Raji (cell line): ENCODE measurements around the gene RAB10.

Experiments
- POLR2A ChIP-seq: IDR thresholded peaks from 2 replicates; pipeline ENCODE4 v1.6.1; 2011; ENCODE audit warnings: low read depth, low read length, control low read depth; ENCODE audit not compliant: insufficient read depth

Gene RAB10

DNA sequence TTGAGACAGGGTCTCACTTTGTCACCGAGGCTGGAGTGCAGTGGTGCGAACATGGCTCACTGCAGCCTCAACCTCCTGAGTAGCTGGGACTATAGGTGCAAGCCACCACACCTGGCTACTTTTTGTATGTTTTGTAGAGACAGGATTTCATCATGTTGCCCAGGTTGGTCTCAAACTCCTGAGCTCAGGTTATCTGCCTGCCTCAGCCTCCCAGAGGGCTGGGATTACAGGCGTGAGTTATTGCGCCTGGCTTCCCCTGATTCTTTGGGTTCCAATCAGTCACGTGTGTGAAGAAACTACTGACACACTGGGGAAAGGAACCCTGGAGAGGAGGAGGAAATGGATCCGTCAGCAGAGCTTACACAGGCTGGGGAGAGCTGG lies 22.3 kb upstream of the RAB10 start:
- no peak for TF ChIP-seq POLR2A

- no peak for TF ChIP-seq POLR2A
Observed at GRCh38 chr2:26011990-26012856, 21.7 kb upstream of the RAB10 start.

DNA sequence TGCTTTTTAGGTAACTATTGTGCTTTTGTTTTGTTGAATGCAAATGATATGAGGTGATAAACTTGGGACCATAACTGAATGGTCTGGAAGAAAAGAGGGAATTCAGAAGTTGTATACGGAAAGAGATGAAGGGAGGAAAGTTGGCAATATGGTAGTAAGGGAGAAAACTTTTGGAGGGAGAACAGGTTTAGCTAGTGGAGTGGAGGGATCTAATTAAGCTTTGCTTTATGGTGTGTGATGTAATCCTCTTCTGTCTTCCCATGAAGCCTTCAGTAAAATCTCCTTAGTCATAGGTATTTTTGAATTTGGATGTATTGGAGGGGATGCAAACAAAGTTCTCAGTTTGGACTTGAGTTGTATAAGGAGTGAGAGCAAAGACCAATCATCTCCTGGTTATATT lies 20.2 kb upstream of the RAB10 start:
- no peak for TF ChIP-seq POLR2A

DNA sequence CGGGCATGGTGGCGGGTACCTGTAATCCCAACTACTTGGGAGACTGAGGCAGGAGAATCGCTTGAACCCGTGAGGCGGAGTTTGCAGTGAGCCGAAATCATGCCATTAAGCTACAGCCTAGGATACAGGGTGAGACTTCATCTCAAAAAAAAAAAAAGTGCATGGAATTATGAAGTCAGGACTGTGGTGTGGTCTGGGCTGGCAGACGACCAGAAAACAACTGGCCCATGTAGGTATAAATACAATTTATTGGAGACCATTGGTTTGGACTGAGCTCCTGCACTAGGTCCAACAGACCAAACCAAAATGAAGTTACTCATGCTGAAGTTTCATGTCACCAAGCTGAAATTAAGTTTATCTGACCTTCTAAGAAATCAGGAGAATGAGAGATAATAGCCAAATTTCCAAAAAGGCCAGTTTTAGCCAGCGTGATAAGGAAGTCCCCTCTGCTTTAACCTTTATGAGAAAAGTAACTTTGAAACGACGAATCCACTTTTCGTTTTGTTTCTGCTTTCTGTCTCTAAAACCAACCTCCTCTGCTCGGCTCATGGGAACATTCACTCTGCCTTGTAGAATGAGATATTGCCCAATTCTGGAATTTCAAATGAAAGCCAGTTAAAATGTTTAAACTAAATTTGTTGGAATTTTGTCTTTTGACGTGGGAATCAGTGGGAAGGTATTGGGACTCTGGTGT lies 17.7 kb upstream of the RAB10 start:
- TF ChIP-seq POLR2A: no peak

DNA sequence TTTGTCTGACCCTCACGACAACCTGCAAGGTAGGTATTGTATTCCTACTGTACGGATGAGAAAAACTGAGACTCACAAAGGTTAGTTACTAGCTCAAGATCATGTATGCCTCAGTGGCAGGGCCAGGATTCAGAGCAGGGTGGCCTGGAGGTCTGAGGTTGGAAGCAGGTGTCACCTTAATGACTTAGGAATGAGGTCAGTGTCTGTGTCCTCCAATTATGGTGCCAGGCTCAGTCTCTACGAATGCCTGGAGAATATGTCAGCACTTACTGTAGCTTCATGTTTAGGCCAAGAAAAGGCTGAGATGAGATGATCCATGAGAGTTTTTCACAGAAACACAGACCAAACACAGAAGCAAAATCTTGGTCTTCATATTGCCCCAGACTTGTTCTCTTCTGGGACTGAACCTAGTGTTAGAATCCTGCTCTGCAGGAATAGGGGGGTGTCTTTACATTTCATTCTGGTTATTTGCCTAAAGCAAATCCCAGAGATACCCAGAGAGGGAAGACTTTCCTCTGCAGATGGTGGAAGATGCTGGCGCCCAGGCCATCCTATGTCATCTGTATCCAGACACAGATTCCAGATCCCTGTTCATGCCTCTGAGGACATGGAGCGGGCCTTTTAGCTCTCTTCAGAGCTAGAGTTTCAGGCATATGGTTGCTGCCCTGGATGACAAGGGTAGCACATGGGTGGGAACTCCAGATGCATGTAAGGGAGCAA lies 16.3 kb upstream of the RAB10 start:
- TF ChIP-seq POLR2A: no peak

DNA sequence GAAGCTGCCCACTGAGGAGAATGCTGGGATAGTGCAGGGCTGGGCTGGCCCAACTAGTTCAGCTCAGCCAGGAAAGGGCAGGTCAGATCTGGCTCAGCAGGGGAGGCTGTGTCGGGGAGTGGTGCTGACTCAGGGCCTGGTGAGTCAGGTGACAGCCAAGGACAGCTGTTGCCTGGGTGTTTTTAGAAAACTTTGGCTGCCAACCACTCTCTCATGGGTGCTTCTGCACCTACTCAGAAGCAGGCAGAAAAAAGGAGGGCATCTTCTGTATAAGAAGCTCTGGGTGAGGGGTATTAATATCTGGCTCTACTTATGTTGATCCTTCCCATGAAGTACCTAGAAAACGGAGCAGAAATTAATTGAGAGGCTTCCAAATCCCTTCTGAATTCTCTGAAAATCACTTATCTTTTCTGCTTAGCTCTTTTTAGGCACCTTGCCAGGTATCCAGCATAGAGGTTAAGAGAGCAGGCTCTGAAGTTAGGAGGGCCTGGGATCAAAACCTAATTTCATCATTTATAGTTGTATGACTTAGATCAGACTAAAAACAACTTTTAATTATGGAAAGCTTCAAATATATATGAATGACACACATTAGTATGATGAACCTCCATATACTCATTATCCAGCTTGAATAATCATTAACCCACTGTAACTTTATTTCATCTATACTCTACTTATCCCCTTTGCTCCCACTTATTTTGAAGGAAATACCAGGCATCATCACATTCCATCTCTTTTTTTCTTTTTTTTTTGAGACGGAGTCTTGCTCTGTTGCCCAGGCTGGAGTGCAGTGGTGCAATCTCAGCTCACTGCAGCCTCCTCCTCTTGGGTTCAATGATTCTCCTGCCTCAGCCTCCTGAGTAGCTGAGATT lies 15.5 kb upstream of the RAB10 start:
- TF ChIP-seq POLR2A: no peak

DNA sequence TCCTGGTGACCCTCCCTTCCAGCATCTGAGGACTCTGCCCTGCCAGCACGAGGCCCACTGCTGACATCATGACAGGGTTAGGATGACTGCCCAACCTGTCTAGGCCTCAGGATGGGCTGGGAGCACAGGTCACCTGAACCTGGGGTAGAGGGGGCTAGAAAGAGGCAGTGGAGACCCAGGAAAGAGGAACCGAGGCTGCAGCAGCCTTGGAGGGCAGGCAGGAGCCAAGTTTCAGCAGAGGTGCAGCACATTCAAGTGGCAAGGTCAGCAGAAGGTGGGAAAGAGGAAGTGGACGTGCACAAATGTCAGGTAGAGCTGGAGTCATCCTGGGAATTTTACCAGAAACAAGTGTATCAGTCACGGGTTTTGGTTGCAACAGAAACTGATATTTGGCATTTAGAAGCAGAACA lies 13.6 kb upstream of the RAB10 start:
- TF ChIP-seq POLR2A: no peak

- TF ChIP-seq POLR2A: no peak
Observed at GRCh38 chr2:26024260-26024659, 9.6 kb upstream of the RAB10 start.

GRCh38 chr2:26025509-26025908 lies 8.4 kb upstream of the RAB10 start:
- no peak for TF ChIP-seq POLR2A

GRCh38 chr2:26033270-26033817 lies 540 bp upstream of the RAB10 start:
- TF ChIP-seq POLR2A: no peak

DNA sequence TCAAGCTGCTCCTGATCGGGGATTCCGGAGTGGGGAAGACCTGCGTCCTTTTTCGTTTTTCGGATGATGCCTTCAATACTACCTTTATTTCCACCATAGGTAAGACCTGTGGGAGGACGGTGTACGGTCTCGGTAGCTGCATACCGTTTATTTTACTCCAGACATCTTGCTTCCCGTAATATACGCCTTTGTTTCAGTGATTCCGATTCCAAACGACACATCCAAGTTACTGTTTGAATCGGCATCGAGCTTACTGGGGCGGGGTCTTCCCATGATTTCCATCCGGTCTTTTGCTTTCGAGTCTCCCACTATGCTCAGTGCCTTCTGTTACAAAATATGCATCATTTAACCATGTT lies 731 bp downstream of the RAB10 start:
- no peak for TF ChIP-seq POLR2A

- no peak for TF ChIP-seq POLR2A
Observed at GRCh38 chr2:26035090-26035743, 1.3 kb downstream of the RAB10 start.

GRCh38 chr2:26039603-26040323 lies 5.9 kb downstream of the RAB10 start:
- no peak for TF ChIP-seq POLR2A

- no peak for TF ChIP-seq POLR2A
Observed at GRCh38 chr2:26043109-26043508, 9.2 kb downstream of the RAB10 start.
